ENCODE results near the gene CACNB1. TPM values are rescaled to one million over a fixed set of nuclear protein-coding genes. Genes with fewer than 3 reads are reported as not detected.
A peak's percentile ranks its signal among the peaks of the same experiment; 100 is the strongest.

The CACNB1 gene
- total and polyA plus RNA-seq, 8 donors: 2.4 to 57.2 (median 6.3) TPM

GRCh38 chr17:39144416-39144840, 53.0 kb downstream of the CACNB1 start:
- TF ChIP-seq POLR2AphosphoS5 (IDR thresholded peaks at IDR 0.05) (peak; percentile 27 to 74 (median 46)), POLR2A (IDR thresholded peaks at IDR 0.05) (no peak)
- H3K4me3 ChIP-seq: no peak overlapping the region
- no peaks in the 10 kb centered on the region for H3K36me3 ChIP-seq
- peaks cover 0 to 20% (median 18%) of the 10 kb centered on the region in 4 donors for H3K4me1 ChIP-seq
- intact Hi-C loops (cut with DNase I; ENCODE audit: low total_unique reads): no loop called here
- peaks cover 0 to 5% (median 0%) of the 10 kb centered on the region in 3 donors for H3K27me3 ChIP-seq
- H3K27ac ChIP-seq: peak overlapping the region; percentile 9 to 70 (median 55)
- peak; percentile 89 to 90 for DNase-seq
- H3K9me3 ChIP-seq: no peaks in the 10 kb centered on the region
- WGBS, 5 donors: 14 to 23% (median 18%) methylated on average over 9 of the region's 9 CpGs

GRCh38 chr17:39143552-39144093, 53.8 kb downstream of the CACNB1 start:
- H3K9me3 ChIP-seq: no peaks in the 10 kb centered on the region
- DNase-seq: peak in 1 of 2 donors; percentile 70
- peaks cover 0 to 20% (median 18%) of the 10 kb centered on the region in 4 donors for H3K4me1 ChIP-seq
- WGBS, 5 donors: 82 to 89% (median 85%) methylated on average over 4 to 7 of the region's 7 CpGs
- no peaks in the 10 kb centered on the region for H3K36me3 ChIP-seq
- intact Hi-C loops (cut with DNase I; ENCODE audit: low total_unique reads): no loop called here
- TF ChIP-seq POLR2AphosphoS5 (IDR thresholded peaks at IDR 0.05): no peak
- no peak for TF ChIP-seq POLR2A (IDR thresholded peaks at IDR 0.05)
- TF ChIP-seq CTCF (IDR thresholded peaks at IDR 0.05): no peak
- TF ChIP-seq EP300 (IDR thresholded peaks at IDR 0.05): no peak
- H3K4me3 ChIP-seq: no peak overlapping the region
- peak overlapping the region; percentile 29 to 70 (median 55) for H3K27ac ChIP-seq
- no peaks in the 10 kb centered on the region for H3K27me3 ChIP-seq

GRCh38 chr17:39141915-39142664, 55.4 kb downstream of the CACNB1 start:
- DNase-seq: no peak
- H3K4me3 ChIP-seq: no peak overlapping the region
- H3K27ac ChIP-seq: no peak overlapping the region
- no peaks in the 10 kb centered on the region for H3K9me3 ChIP-seq
- 86 to 91% (median 87%) methylated on average over 11 of the region's 11 CpGs for WGBS, 5 donors
- H3K36me3 ChIP-seq: no peaks in the 10 kb centered on the region
- peaks cover 0 to 20% (median 18%) of the 10 kb centered on the region in 4 donors for H3K4me1 ChIP-seq
- no peak for TF ChIP-seq EP300 (IDR thresholded peaks at IDR 0.05)
- intact Hi-C loops (cut with DNase I; ENCODE audit: low total_unique reads): no loop called here
- no peaks in the 10 kb centered on the region for H3K27me3 ChIP-seq

GRCh38 chr17:39141294-39141693, 56.2 kb downstream of the CACNB1 start:
- Histone ChIP-seq H3K9me3 (no peaks in the 10 kb centered on the region), H3K36me3 (no peaks in the 10 kb centered on the region), H3K4me1 (peaks cover 0 to 20% (median 18%) of the 10 kb centered on the region in 4 donors), H3K27me3 (no peaks in the 10 kb centered on the region), H3K4me3 (no peak overlapping the region), H3K27ac (no peak overlapping the region)
- DNase-seq: no peak
- intact Hi-C loops (cut with DNase I; ENCODE audit: low total_unique reads): no loop called here
- WGBS, 5 donors: 90 to 96% (median 94%) methylated on average over 5 of the region's 5 CpGs
- TF ChIP-seq EP300 (IDR thresholded peaks at IDR 0.05) (no peak), CTCF (IDR thresholded peaks at IDR 0.05) (no peak), POLR2AphosphoS5 (IDR thresholded peaks at IDR 0.05) (no peak), POLR2A (IDR thresholded peaks at IDR 0.05) (no peak)

- 93 to 95% (median 94%) methylated on average over 9 of the region's 9 CpGs for WGBS, 5 donors
- TF ChIP-seq POLR2A (IDR thresholded peaks at IDR 0.05) (no peak), POLR2AphosphoS5 (IDR thresholded peaks at IDR 0.05) (no peak), CTCF (IDR thresholded peaks at IDR 0.05) (no peak), EP300 (IDR thresholded peaks at IDR 0.05) (no peak)
Observed at GRCh38 chr17:39139561-39139960, 57.9 kb downstream of the CACNB1 start.

More at GRCh38 chr17:39139561-39139960, 57.9 kb downstream of the CACNB1 start:
- intact Hi-C loops (cut with DNase I; ENCODE audit: low total_unique reads): no loop called here
- H3K4me3 ChIP-seq: no peak overlapping the region
- no peak for DNase-seq
- H3K9me3 ChIP-seq: no peaks in the 10 kb centered on the region
- H3K4me1 ChIP-seq: peaks cover 0 to 14% (median 11%) of the 10 kb centered on the region in 4 donors
- H3K27me3 ChIP-seq: no peaks in the 10 kb centered on the region
- H3K36me3 ChIP-seq: no peaks in the 10 kb centered on the region
- H3K27ac ChIP-seq: no peak overlapping the region
